Erythroblast (primary cell): ENCODE results near the gene MTMR3.

Experiments used
- GATA1 ChIP-seq: IDR thresholded peaks from 2 replicates; pipeline ENCODE4 v1.6.1; 2011; ENCODE audit warnings: low read depth, mild to moderate bottlenecking, control low read depth, low read length, moderate library complexity
- POLR2A ChIP-seq: IDR thresholded peaks from 2 replicates; pipeline ENCODE4 v1.6.1; 2011; ENCODE audit warnings: mild to moderate bottlenecking, low read length

- TF ChIP-seq POLR2A = no peak
- no peak for TF ChIP-seq GATA1
Measured at GRCh38 chr22:29985912-29986311, 102.9 kb downstream of the MTMR3 start.
